Measurements from ENCODE around the gene PODNL1.

The PODNL1 gene

GRCh38 chr19:13885826-13886365 is 52.3 kb downstream of the PODNL1 start:
- H4K20me1 ChIP-seq (ENCODE audit: control insufficient read depth, insufficient read depth, low read depth, low read length), result no peaks in the 10 kb centered on the region
- no peak overlapping the region for H3K4me2 ChIP-seq (ENCODE audit: low read length)
- H3K27ac ChIP-seq (ENCODE audit: low read depth, low read length), result no peak overlapping the region
- no peaks in the 10 kb centered on the region; the same call in 1 of the 2 replicates for H3F3A ChIP-seq (ENCODE audit: control insufficient read depth, insufficient read depth)
- 0 out of 2 replicates have a peak, but pooled peaks cover 3% of the 10 kb centered on the region for H3K27me3 ChIP-seq (ENCODE audit: control insufficient read depth, low read length)
- H3K4me3 ChIP-seq (ENCODE audit: low read length), result no peak overlapping the region
- TF ChIP-seq CTCF (IDR thresholded peaks at IDR 0.05; ENCODE audit: low read depth, low read length, poor library complexity, severe bottlenecking), result no peak
- TF ChIP-seq EZH2phosphoT487 (IDR thresholded peaks at IDR 0.05; ENCODE audit: borderline replicate concordance, low read length), result no peak
- H3K9me3 ChIP-seq (ENCODE audit: control insufficient read depth, insufficient read depth, low read length), result no peaks in the 10 kb centered on the region
- H3K4me1 ChIP-seq (ENCODE audit: control insufficient read depth, low read length), result peaks cover 18% of the 10 kb centered on the region
- no peaks in the 10 kb centered on the region for H3K36me3 ChIP-seq (ENCODE audit: control insufficient read depth, low read length)
- H3K9me2 ChIP-seq (replicated peaks; ENCODE audit: control insufficient read depth, low read length), result no peaks in the 10 kb centered on the region
- no peaks in the 10 kb centered on the region for H3K79me2 ChIP-seq (ENCODE audit: control insufficient read depth, low read length)

- no peaks in the 10 kb centered on the region for H3K36me3 ChIP-seq (ENCODE audit: control insufficient read depth, low read length)
- no peaks in the 10 kb centered on the region for H3K79me2 ChIP-seq (ENCODE audit: control insufficient read depth, low read length)
- H3K4me1 ChIP-seq (ENCODE audit: control insufficient read depth, low read length), result peaks cover 26% of the 10 kb centered on the region
- TF ChIP-seq EZH2phosphoT487 (IDR thresholded peaks at IDR 0.05; ENCODE audit: borderline replicate concordance, low read length), result no peak
- TF ChIP-seq CTCF (IDR thresholded peaks at IDR 0.05; ENCODE audit: low read depth, low read length, poor library complexity, severe bottlenecking), result no peak
- no peaks in the 10 kb centered on the region for H4K20me1 ChIP-seq (ENCODE audit: control insufficient read depth, insufficient read depth, low read depth, low read length)
- no peak overlapping the region for H3K4me3 ChIP-seq (ENCODE audit: low read length)
- 0 out of 2 replicates have a peak, but pooled peaks cover 4% of the 10 kb centered on the region for H3K27me3 ChIP-seq (ENCODE audit: control insufficient read depth, low read length)
- no peak overlapping the region for H3K27ac ChIP-seq (ENCODE audit: low read depth, low read length)
- no peaks in the 10 kb centered on the region for H3K9me2 ChIP-seq (replicated peaks; ENCODE audit: control insufficient read depth, low read length)
- H3F3A ChIP-seq (ENCODE audit: control insufficient read depth, insufficient read depth), result no peaks in the 10 kb centered on the region; the same call in 1 of the 2 replicates
- no peaks in the 10 kb centered on the region for H3K9me3 ChIP-seq (ENCODE audit: control insufficient read depth, insufficient read depth, low read length)
- no peak overlapping the region for H3K4me2 ChIP-seq (ENCODE audit: low read length)
Measured at GRCh38 chr19:13884726-13885591, 53.3 kb downstream of the PODNL1 start.

- H3K4me2 ChIP-seq (ENCODE audit: low read length), result no peak overlapping the region
Measured at GRCh38 chr19:13883516-13884064, 54.6 kb downstream of the PODNL1 start.

More at GRCh38 chr19:13883516-13884064, 54.6 kb downstream of the PODNL1 start:
- H3F3A ChIP-seq (ENCODE audit: control insufficient read depth, insufficient read depth), result no peaks in the 10 kb centered on the region; the same call in 1 of the 2 replicates
- H3K79me2 ChIP-seq (ENCODE audit: control insufficient read depth, low read length), result no peaks in the 10 kb centered on the region
- H3K4me3 ChIP-seq (ENCODE audit: low read length), result no peak overlapping the region
- H4K20me1 ChIP-seq (ENCODE audit: control insufficient read depth, insufficient read depth, low read depth, low read length), result no peaks in the 10 kb centered on the region
- H3K9me2 ChIP-seq (replicated peaks; ENCODE audit: control insufficient read depth, low read length), result no peaks in the 10 kb centered on the region
- TF ChIP-seq EZH2phosphoT487 (IDR thresholded peaks at IDR 0.05; ENCODE audit: borderline replicate concordance, low read length), result no peak
- H3K27ac ChIP-seq (ENCODE audit: low read depth, low read length), result no peak overlapping the region
- H3K36me3 ChIP-seq (ENCODE audit: control insufficient read depth, low read length), result no peaks in the 10 kb centered on the region
- no peaks in the 10 kb centered on the region for H3K9me3 ChIP-seq (ENCODE audit: control insufficient read depth, insufficient read depth, low read length)
- peaks cover 29% of the 10 kb centered on the region for H3K4me1 ChIP-seq (ENCODE audit: control insufficient read depth, low read length)
- H3K27me3 ChIP-seq (ENCODE audit: control insufficient read depth, low read length), result 0 out of 2 replicates have a peak, but pooled peaks cover 4% of the 10 kb centered on the region
